Body of pancreas (tissue), 4 donors: ENCODE results near the gene ZDHHC5. TPM values are rescaled to one million over a fixed set of nuclear protein-coding genes. Genes with fewer than 3 reads are reported as not detected.

Source experiments
- ATAC-seq: fragments of 150-250 bp; one replicate; pipeline ENCODE4 v1.9.1; 2016
- DNase-seq, 4 donors: peaks; one replicate each; pipeline ENCODE4 v3.0.0-alpha.2; 2019
- H3K27ac ChIP-seq, 4 donors: fragments of 200-600 bp; sonication (generic); 1 replicate in 3 of 4; 2 replicates in 1 of 4; pipeline versions ENCODE4 v1.5.1 to v1.6.1; 2016 to 2019; ENCODE audit warnings: mild to moderate bottlenecking in 1 of 4, mixed read lengths in 1 of 4, moderate library complexity in 1 of 4
- H3K27me3 ChIP-seq, 2 donors: fragments of 200-600 bp; sonication (generic); one replicate each; pipeline ENCODE4 v1.6.0; 2016; ENCODE audit warnings: mild to moderate bottlenecking in 1 of 2
- H3K36me3 ChIP-seq, 2 donors: fragments of 200-600 bp; sonication (generic); replicated peaks in 1 of 2; 2 replicates each; pipeline ENCODE4 v1.5.1; 2016; ENCODE audit warnings: low read depth in 2 of 2; ENCODE audit not compliant: insufficient read depth in 1 of 2
- H3K4me1 ChIP-seq: fragments of 200-600 bp; sonication (generic); one replicate; pipeline ENCODE4 v1.6.0; 2016
- H3K4me3 ChIP-seq, 2 donors: fragments of 200-600 bp; sonication (generic); 1 replicate in 1 of 2; 2 replicates in 1 of 2; pipeline ENCODE4 v1.5.1; 2016 to 2019
- H3K9me3 ChIP-seq, 3 donors: fragments of 200-600 bp; sonication (generic); 1 replicate in 2 of 3; 2 replicates in 1 of 3; pipeline ENCODE4 v1.5.1; 2016
- POLR2A ChIP-seq, 3 donors: fragments of 450-650 bp; IDR thresholded peaks; one replicate each; pipeline ENCODE4 v1.6.1; 2016; ENCODE audit warnings: antibody characterized with exemption in 3 of 3, mild to moderate bottlenecking in 2 of 3
- WGBS, 2 donors: methylation state at CpG; one replicate each; pipeline ENCODE4 v1.1.5; 2017; 5-methylcytosine and 5-hydroxymethylcytosine counted together
- intact Hi-C: fragments of 100-400 bp; cut with DNase I; formaldehyde crosslinking; loops from one replicate; pipeline ENCODE4 v1.15.1; 2023
- total RNA-seq, 2 donors: library from RNA; depleted of rRNA; stranded (reverse); fragments of >200 nt; gene quantifications; one replicate each; pipeline ENCODE4 v1.1.0, GENCODE V29; 2016
- TF ChIP-seq, protein P1 (sequence below), 7 experiments: fragments of 450-650 bp in 4 of 7; fragments of 200-600 bp in 3 of 7; sonication (generic) in 3 of 7; IDR thresholded peaks; one replicate each; pipeline ENCODE4 v1.5.1; 2016 to 2019; ENCODE audit warnings: antibody characterized with exemption in 7 of 7

Gene ZDHHC5
- total RNA-seq, 2 donors from 2014 or later, result 17.6 to 48.5 TPM

DNA sequence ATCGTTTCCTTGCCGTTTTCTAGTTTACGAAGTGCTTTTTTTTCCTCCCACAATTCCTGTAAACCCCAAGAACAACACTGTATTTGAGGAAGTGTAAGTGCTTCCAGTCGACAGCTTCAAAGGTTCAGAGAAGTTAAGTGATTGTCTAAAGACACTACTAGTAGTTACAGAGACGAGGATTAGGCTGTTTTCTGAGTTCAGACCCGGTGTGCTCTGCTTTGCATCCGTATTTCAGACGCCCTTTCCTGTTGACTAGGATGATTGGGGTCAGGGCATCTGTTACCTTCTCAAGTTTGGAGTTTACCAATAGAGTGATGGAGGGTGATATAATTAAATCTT lies 9.9 kb upstream of the ZDHHC5 start:
- H3K4me3 ChIP-seq, result peak overlapping the region; percentile 39 to 64
- peak overlapping the region in 2 of 4 donors; percentile 91 to 93 for H3K27ac ChIP-seq
- H3K36me3 ChIP-seq, result peaks cover 5 to 15% of the 10 kb centered on the region in 2 donors
- DNase-seq (no peak), ATAC-seq (no peak)
- WGBS, 2 donors, result 0% methylated on average over 8 of the region's 8 CpGs
- peaks cover 22% of the 10 kb centered on the region for H3K4me1 ChIP-seq
- no peaks in the 10 kb centered on the region for H3K9me3 ChIP-seq
- intact Hi-C loops, result no loop called here
- no peaks in the 10 kb centered on the region for H3K27me3 ChIP-seq
- TF ChIP-seq POLR2A (IDR thresholded peaks at IDR 0.05), result no peak
- TF ChIP-seq, protein P1, sequence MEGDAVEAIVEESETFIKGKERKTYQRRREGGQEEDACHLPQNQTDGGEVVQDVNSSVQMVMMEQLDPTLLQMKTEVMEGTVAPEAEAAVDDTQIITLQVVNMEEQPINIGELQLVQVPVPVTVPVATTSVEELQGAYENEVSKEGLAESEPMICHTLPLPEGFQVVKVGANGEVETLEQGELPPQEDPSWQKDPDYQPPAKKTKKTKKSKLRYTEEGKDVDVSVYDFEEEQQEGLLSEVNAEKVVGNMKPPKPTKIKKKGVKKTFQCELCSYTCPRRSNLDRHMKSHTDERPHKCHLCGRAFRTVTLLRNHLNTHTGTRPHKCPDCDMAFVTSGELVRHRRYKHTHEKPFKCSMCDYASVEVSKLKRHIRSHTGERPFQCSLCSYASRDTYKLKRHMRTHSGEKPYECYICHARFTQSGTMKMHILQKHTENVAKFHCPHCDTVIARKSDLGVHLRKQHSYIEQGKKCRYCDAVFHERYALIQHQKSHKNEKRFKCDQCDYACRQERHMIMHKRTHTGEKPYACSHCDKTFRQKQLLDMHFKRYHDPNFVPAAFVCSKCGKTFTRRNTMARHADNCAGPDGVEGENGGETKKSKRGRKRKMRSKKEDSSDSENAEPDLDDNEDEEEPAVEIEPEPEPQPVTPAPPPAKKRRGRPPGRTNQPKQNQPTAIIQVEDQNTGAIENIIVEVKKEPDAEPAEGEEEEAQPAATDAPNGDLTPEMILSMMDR (IDR thresholded peaks at IDR 0.05), result no peak

DNA sequence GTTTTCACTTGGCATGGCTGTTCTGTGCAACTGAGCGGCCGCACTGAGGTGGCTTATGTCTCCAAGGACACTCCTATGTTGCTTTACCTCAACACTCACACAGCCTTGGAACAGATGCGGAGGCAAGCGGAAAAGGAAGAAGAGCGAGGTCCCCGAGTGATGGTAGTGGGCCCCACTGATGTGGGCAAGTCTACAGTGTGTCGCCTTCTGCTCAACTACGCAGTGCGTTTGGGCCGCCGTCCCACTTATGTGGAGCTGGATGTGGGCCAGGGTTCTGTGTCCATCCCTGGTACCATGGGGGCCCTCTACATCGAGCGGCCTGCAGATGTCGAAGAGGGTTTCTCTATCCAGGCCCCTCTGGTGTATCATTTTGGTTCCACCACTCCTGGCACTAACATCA lies 8.2 kb upstream of the ZDHHC5 start:
- TF ChIP-seq, protein P1 (IDR thresholded peaks at IDR 0.05), result no peak
- TF ChIP-seq POLR2A (IDR thresholded peaks at IDR 0.05), result no peak
- DNase-seq (no peak), ATAC-seq (no peak)
- peaks cover 22% of the 10 kb centered on the region for H3K4me1 ChIP-seq
- peaks cover 5 to 15% of the 10 kb centered on the region in 2 donors for H3K36me3 ChIP-seq
- no peak overlapping the region for H3K27ac ChIP-seq
- H3K9me3 ChIP-seq, result no peaks in the 10 kb centered on the region
- 92 to 93% methylated on average over 14 of the region's 14 CpGs for WGBS, 2 donors
- no peaks in the 10 kb centered on the region for H3K27me3 ChIP-seq
- intact Hi-C loops, result loop anchor here (10.0 kb wide), 1 partner anchor 55 kb away; the partner anchor contains the start of genes MED19 and TMX2
- no peak overlapping the region for H3K4me3 ChIP-seq

DNA sequence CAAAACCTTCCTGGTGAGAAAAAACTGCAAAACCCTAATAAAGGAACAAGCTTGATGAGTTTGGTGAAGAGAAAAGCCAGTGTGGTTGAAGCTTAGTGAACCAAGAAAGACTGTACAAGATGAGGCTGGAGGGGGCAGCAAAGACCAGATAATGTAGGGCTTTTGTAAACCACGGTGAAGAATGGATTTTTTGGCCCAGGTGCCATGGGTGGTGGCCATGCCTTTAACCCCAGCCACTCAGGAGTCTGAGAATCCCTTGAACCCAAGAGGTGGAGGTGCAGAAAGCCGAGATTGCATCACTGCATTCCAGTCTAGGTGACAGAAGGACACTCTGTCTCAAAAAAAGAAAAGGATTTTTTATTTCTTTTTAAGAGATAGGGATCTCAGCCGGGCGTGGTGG lies 5.0 kb upstream of the ZDHHC5 start:
- ATAC-seq, result no peak
- intact Hi-C loops, result loop anchor here (10.0 kb wide), 1 partner anchor 52 kb away; the partner anchor contains the start of genes MED19 and TMX2
- WGBS, 2 donors, result 69 to 70% methylated on average over 4 of the region's 4 CpGs

DNA sequence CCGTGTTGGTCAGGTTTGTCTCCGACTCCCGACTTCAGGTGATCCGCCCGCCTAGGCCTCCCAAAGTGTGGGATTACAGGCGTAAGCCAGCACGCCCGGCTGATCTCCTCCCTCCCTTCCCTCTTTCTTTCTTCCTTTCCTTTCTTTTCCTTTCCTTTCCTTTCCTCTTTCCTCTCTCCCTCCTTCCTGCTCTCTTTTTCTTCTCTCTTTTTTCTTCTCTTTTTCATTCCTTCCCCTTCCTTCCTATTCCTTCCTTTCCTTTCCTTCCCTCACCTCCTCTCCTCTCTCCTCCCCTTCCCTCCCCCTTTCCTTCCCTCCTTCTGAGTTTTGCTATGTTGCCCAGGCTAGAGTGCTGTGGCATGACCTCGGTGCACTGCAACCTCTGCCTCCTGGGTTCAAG lies 3.9 kb upstream of the ZDHHC5 start:
- intact Hi-C loops, result loop anchor here (10.0 kb wide), 1 partner anchor 51 kb away; the partner anchor contains the start of genes MED19 and TMX2
- Histone ChIP-seq H3K36me3 (peaks cover 5 to 15% of the 10 kb centered on the region in 2 donors), H3K9me3 (no peaks in the 10 kb centered on the region), H3K4me1 (peaks cover 17% of the 10 kb centered on the region), H3K27me3 (no peaks in the 10 kb centered on the region), H3K4me3 (no peak overlapping the region), H3K27ac (no peak overlapping the region)
- DNase-seq (no peak), ATAC-seq (no peak)
- WGBS, 2 donors, result 77 to 80% methylated on average over 9 of the region's 9 CpGs
- TF ChIP-seq POLR2A (IDR thresholded peaks at IDR 0.05), result no peak
- TF ChIP-seq, protein P1 (IDR thresholded peaks at IDR 0.05), result no peak

More for the DNA sequence above, 5.0 kb upstream of the ZDHHC5 start:
- no peak for DNase-seq
- H3K9me3 ChIP-seq, result no peaks in the 10 kb centered on the region
- TF ChIP-seq POLR2A (IDR thresholded peaks at IDR 0.05), result no peak
- TF ChIP-seq, protein P1 (IDR thresholded peaks at IDR 0.05), result no peak
- no peak overlapping the region for H3K27ac ChIP-seq
- H3K36me3 ChIP-seq, result peaks cover 5 to 15% of the 10 kb centered on the region in 2 donors
- no peaks in the 10 kb centered on the region for H3K27me3 ChIP-seq
- H3K4me3 ChIP-seq, result no peak overlapping the region
- H3K4me1 ChIP-seq, result peaks cover 23% of the 10 kb centered on the region

DNA sequence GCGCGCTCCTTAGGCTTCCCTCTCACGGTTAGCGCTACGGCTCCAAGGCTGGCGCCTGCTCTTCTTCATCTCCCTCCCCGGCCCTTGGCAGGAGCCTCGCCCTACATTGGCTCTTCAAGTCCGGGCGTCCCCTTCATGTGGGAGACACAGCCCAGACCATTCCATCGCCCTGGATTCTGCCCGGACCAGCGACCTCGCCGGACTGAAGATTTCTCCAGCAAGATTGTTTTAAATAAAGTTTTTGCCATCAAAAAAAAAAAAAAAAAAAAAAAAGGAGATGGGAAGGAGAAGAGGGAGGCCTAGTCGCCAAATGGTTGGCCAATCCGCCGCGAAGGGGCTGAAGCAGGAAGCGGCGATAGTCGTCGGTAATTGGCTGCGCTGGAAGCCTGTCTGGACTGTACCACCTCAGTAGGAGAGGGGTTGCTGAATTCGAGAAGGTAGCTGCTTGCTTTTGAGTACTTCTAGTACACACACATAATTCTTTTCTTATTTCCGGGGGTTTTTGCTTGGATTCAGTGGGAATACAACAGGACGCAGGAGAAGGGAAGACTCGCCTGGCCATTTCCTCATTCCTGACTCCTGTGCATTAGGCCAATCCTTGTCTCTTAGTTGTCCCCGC lies 688 bp upstream of the ZDHHC5 start:
- Histone ChIP-seq H3K4me1 (peaks cover 25% of the 10 kb centered on the region), H3K9me3 (no peaks in the 10 kb centered on the region), H3K27ac (peak overlapping the region; percentile 97 to 99 (median 98)), H3K4me3 (peak overlapping the region; percentile 0 to 95), H3K36me3 (peaks cover 0 to 2% of the 10 kb centered on the region in 2 donors), H3K27me3 (no peaks in the 10 kb centered on the region)
- DNase-seq (peak; percentile 95 to 99 (median 98)), ATAC-seq (peak; percentile 89)
- intact Hi-C loops, result loop anchor here (10.0 kb wide), 1 partner anchor 48 kb away; the partner anchor contains the start of genes MED19 and TMX2
- TF ChIP-seq, protein P1 (IDR thresholded peaks at IDR 0.05), result peak in 1 of 7 experiments; percentile 9
- TF ChIP-seq POLR2A (IDR thresholded peaks at IDR 0.05), result peak in 1 of 3 donors; percentile 25
- WGBS, 2 donors, result 0 to 1% methylated on average over 22 to 29 of the region's 29 CpGs
